Right lobe of liver (tissue), 6 donors: ENCODE results near the gene GKN1. TPM values are rescaled to one million over a fixed set of nuclear protein-coding genes. Genes with fewer than 3 reads are reported as not detected.
A peak's percentile ranks its signal among the peaks of the same experiment; 100 is the strongest.

Source experiments
- ATAC-seq, 4 donors: fragments of 200-7000 bp; cut with Tn5 transposase; one replicate each; pipeline ENCODE4 v1.9.1; 2020; ENCODE audit warnings: mild to moderate bottlenecking in 4 of 4, moderate library complexity in 4 of 4
- DNase-seq, 3 donors: peaks; one replicate each; pipeline ENCODE4 v3.0.0-alpha.2; 2020
- H3K27ac ChIP-seq, 3 donors: fragments of 200-600 bp; one replicate each; pipeline ENCODE4 v1.8.0; 2022
- H3K27me3 ChIP-seq, 2 donors: fragments of 200-600 bp; one replicate each; pipeline ENCODE4 v1.8.0; 2022
- H3K36me3 ChIP-seq, 4 donors: fragments of 200-600 bp; sonication (generic) in 1 of 4; one replicate each; pipeline versions ENCODE4 v1.5.1 to v1.8.0; 2017 to 2022; ENCODE audit warnings: control low read depth in 1 of 4
- H3K4me1 ChIP-seq, 4 donors: fragments of 200-600 bp; sonication (generic) in 1 of 4; one replicate each; pipeline versions ENCODE4 v1.5.1 to v1.8.0; 2017 to 2022; ENCODE audit warnings: control low read depth in 1 of 4
- H3K4me3 ChIP-seq, 3 donors: fragments of 200-600 bp; one replicate each; pipeline ENCODE4 v1.8.0; 2022
- H3K9me3 ChIP-seq, 4 donors: fragments of 200-600 bp; sonication (generic) in 1 of 4; one replicate each; pipeline versions ENCODE4 v1.5.1 to v1.8.0; 2017 to 2022; ENCODE audit warnings: control low read depth in 1 of 4
- POLR2A ChIP-seq: fragments of 450-650 bp; IDR thresholded peaks from one replicate; pipeline ENCODE4 v1.6.1; 2017; ENCODE audit warnings: antibody characterized with exemption, mild to moderate bottlenecking
- WGBS: methylation state at CpG from one replicate; pipeline ENCODE4 v1.1.6; 2018; ENCODE audit warnings: low coverage, low lambda C conversion rate; ENCODE audit not compliant: insufficient coverage; ENCODE audit errors: missing lambda C conversion rate; 5-methylcytosine and 5-hydroxymethylcytosine counted together
- intact Hi-C, 2 donors: fragments of 100-400 bp; cut with DNase I; formaldehyde crosslinking; loops; one replicate each; pipeline versions ENCODE4 v1.11.2 to v1.14.1; 2022
- total RNA-seq, 6 experiments: library from RNA; depleted of rRNA in 2 of 6; stranded (reverse); fragments of >200 nt in 2 of 6; fragmentation: NEBNext Ultra II Directional in 3 of 6; extraction: Animal tissue kit (Norgen Biotek cat#: 25700) in 3 of 6; gene quantifications; one replicate each; pipeline versions ENCODE4 v1.1.0 to v1.2.4, GENCODE V29; 2016 to 2023
- TF ChIP-seq, protein P1 (sequence below), 4 donors: fragments of 200-600 bp in 3 of 4; fragments of 450-650 bp in 1 of 4; IDR thresholded peaks; one replicate each; pipeline versions ENCODE4 v1.5.1 to v1.8.0; 2016 to 2022; ENCODE audit warnings: antibody characterized with exemption in 4 of 4, mild to moderate bottlenecking in 2 of 4
- donor health status: DM: no; HTN: yes; CAD: no.
- donor health status: DM: no; HTN: no; CAD: no.
- donor health status: DM: no; HTN: no; CAD: no.
- donor health status: DM: no; HTN: yes; CAD: no.
- donor health status: DM: no; HTN: yes; CAD: no.

The GKN1 gene
- total RNA-seq, 6 experiments from 2014 or later = not detected

DNA sequence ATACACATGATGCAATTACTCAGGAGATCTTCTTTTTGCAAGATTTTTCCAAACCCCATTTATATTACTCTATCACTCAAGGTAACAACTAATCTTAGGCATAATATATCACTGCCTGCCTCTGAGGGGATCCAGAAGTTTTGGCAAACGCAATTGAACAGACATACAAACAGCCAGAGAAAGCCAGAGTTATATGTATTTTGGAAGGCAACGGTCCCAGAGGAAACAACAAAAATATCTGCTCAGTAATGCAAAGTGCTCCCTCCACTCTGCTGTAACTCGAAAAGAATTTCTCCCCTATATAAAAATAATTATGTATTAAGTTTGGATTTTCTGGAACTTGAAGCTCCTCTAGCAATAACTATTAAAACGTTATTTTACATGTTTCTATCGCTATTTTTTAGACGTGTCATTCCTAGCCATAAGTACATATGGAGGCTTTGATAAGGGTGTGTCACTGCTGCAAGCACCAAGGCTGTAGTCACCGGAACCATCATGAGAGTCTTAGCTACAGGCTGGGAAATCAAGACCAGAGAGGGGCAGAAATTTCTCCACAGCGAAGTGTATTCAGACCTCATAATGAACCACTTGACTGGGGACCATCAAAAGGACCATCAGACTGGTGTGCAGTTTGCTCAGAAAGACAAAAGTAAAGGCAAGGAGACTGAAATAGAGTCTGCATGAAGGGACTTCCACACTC lies 3.7 kb upstream of the GKN1 start:
- TF ChIP-seq POLR2A = no peak
- TF ChIP-seq, protein P1, sequence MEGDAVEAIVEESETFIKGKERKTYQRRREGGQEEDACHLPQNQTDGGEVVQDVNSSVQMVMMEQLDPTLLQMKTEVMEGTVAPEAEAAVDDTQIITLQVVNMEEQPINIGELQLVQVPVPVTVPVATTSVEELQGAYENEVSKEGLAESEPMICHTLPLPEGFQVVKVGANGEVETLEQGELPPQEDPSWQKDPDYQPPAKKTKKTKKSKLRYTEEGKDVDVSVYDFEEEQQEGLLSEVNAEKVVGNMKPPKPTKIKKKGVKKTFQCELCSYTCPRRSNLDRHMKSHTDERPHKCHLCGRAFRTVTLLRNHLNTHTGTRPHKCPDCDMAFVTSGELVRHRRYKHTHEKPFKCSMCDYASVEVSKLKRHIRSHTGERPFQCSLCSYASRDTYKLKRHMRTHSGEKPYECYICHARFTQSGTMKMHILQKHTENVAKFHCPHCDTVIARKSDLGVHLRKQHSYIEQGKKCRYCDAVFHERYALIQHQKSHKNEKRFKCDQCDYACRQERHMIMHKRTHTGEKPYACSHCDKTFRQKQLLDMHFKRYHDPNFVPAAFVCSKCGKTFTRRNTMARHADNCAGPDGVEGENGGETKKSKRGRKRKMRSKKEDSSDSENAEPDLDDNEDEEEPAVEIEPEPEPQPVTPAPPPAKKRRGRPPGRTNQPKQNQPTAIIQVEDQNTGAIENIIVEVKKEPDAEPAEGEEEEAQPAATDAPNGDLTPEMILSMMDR (IDR thresholded peaks at IDR 0.05) = no peak
- 71% methylated on average over 8 of the region's 8 CpGs for WGBS
- Histone ChIP-seq H3K9me3 (no peaks in the 10 kb centered on the region), H3K4me1 (peaks cover 0 to 5% (median 0%) of the 10 kb centered on the region in 4 donors), H3K4me3 (no peak overlapping the region), H3K36me3 (no peaks in the 10 kb centered on the region), H3K27me3 (no peaks in the 10 kb centered on the region), H3K27ac (no peak overlapping the region)
- no peak for DNase-seq
- intact Hi-C loops = no loop called here
- no peak for ATAC-seq

DNA sequence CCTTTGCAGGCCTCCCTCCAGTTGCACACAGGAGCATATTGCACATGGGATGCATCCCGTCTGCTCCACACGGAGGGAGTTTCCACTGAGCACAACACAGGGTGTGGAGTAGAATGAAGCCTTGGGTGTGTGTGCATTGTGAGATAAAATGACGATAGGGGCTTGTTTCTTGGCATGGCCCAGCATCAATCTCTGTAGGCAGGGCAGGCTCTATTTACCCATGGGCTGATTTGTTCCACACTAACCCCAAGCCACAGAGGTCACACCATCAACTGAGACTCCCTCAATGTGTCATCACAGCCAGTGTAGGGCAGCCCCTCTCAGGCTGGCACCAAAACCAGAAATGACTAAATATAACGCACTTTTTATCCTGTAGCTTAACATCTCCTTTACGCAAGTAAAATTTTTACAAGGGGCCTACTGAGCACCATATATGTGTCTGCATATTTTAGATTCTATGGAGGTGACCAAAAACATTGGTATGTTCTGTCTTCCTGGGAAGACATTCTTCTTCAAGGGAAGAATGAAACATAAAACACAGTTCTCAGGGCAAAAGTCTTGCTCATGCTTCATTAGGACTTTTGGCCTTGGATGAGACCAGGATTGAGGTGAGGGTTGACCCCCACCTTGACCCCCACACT lies 2.7 kb upstream of the GKN1 start:
- no peaks in the 10 kb centered on the region for H3K36me3 ChIP-seq
- no peaks in the 10 kb centered on the region for H3K27me3 ChIP-seq
- H3K27ac ChIP-seq = no peak overlapping the region
- ATAC-seq = no peak
- H3K4me1 ChIP-seq = peaks cover 0 to 12% (median 0%) of the 10 kb centered on the region in 4 donors
- no peaks in the 10 kb centered on the region for H3K9me3 ChIP-seq
- DNase-seq = no peak
- no peak for TF ChIP-seq POLR2A
- TF ChIP-seq, protein P1 (IDR thresholded peaks at IDR 0.05) = no peak
- intact Hi-C loops = no loop called here
- WGBS = 71% methylated on average over 3 of the region's 5 CpGs
- no peak overlapping the region for H3K4me3 ChIP-seq

GRCh38 chr2:68974946-68975665 lies 670 bp downstream of the GKN1 start:
- 59% methylated on average over 8 of the region's 9 CpGs for WGBS
- intact Hi-C loops = no loop called here
- no peak overlapping the region for H3K4me3 ChIP-seq

DNA sequence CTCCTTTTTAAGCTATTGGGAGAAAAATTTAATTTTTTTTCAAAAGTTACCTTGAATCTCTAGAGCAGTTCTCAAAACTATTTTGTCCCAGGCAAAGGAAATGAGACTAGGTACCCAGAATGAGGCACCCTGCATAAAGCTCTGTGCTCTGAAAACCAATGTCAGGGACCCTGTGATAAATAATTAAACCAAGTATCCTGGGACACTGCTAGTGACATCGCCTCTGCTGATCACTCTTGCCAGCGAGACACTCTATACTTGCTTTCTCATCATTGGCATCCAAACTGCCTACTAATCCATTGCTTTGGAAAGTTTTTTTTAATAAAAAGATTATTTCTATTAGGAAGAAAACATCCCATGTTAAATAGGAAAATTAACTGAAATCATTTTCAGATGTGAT lies 1.4 kb downstream of the GKN1 start:
- TF ChIP-seq, protein P1 (IDR thresholded peaks at IDR 0.05) = no peak
- no peak overlapping the region for H3K27ac ChIP-seq
- 54% methylated on average over 2 of the region's 2 CpGs for WGBS
- H3K4me1 ChIP-seq = peaks cover 0 to 19% (median 0%) of the 10 kb centered on the region in 4 donors
- H3K36me3 ChIP-seq = no peaks in the 10 kb centered on the region
- no peak for DNase-seq
- H3K4me3 ChIP-seq = no peak overlapping the region
- H3K27me3 ChIP-seq = no peaks in the 10 kb centered on the region
- peak in 3 of 4 donors; percentile 57 to 87 (median 73) for ATAC-seq
- no peaks in the 10 kb centered on the region for H3K9me3 ChIP-seq
- intact Hi-C loops = no loop called here

More at GRCh38 chr2:68974946-68975665, 670 bp downstream of the GKN1 start:
- Histone ChIP-seq H3K36me3 (no peaks in the 10 kb centered on the region), H3K27ac (no peak overlapping the region), H3K4me1 (peaks cover 0 to 12% (median 0%) of the 10 kb centered on the region in 4 donors), H3K9me3 (no peaks in the 10 kb centered on the region), H3K27me3 (no peaks in the 10 kb centered on the region)
- no peak for TF ChIP-seq POLR2A
- TF ChIP-seq, protein P1 (IDR thresholded peaks at IDR 0.05) = no peak
- ATAC-seq (peak in 1 of 4 donors; percentile 11), DNase-seq (no peak)
